ENCODE results near the gene TAF4B.
"Not testable (repeated sequence)": the region's sequence is repeated elsewhere in the genome, so short reads cannot be mapped to it uniquely, and the experiment has no call there.

Gene TAF4B

GRCh38 chr18:26237363-26237762, 11.1 kb downstream of the TAF4B start:
- not testable (repeated sequence) for DNase-seq

GRCh38 chr18:26238718-26239117, 12.5 kb downstream of the TAF4B start:
- not testable (repeated sequence) for DNase-seq

- DNase-seq = not testable (repeated sequence)
Measured at GRCh38 chr18:26242392-26242791, 16.1 kb downstream of the TAF4B start.

- not testable (repeated sequence) for DNase-seq
Measured at GRCh38 chr18:26245434-26245833, 19.2 kb downstream of the TAF4B start.

GRCh38 chr18:26252411-26252810, 26.2 kb downstream of the TAF4B start:
- no peak for DNase-seq

- DNase-seq = not testable (repeated sequence)
Measured at GRCh38 chr18:26254808-26255207, 28.6 kb downstream of the TAF4B start.

- no peak for DNase-seq
Measured at GRCh38 chr18:26255695-26256622, 29.7 kb downstream of the TAF4B start.

- no peak for DNase-seq
Measured at GRCh38 chr18:26258711-26259110, 32.5 kb downstream of the TAF4B start.

GRCh38 chr18:26259416-26259815, 33.2 kb downstream of the TAF4B start:
- DNase-seq = not testable (repeated sequence)

GRCh38 chr18:26262156-26262555, 35.9 kb downstream of the TAF4B start:
- DNase-seq = no peak

- no peak for DNase-seq
Measured at GRCh38 chr18:26267357-26267930, 41.2 kb downstream of the TAF4B start.

- no peak for DNase-seq
Measured at GRCh38 chr18:26268454-26268853, 42.2 kb downstream of the TAF4B start.

GRCh38 chr18:26271917-26272549, 45.8 kb downstream of the TAF4B start:
- no peak for DNase-seq

GRCh38 chr18:26277374-26277773, 51.1 kb downstream of the TAF4B start:
- no peak for DNase-seq

- DNase-seq = no peak
Measured at GRCh38 chr18:26279428-26279827, 53.2 kb downstream of the TAF4B start.

- DNase-seq = no peak
Measured at GRCh38 chr18:26286008-26286407, 59.8 kb downstream of the TAF4B start.

- DNase-seq = no peak
Measured at GRCh38 chr18:26287644-26288043, 61.4 kb downstream of the TAF4B start.

- no peak for DNase-seq
Measured at GRCh38 chr18:26290385-26290784, 64.1 kb downstream of the TAF4B start.

- no peak for DNase-seq
Measured at GRCh38 chr18:26293982-26294381, 67.7 kb downstream of the TAF4B start.

- no peak for DNase-seq
Measured at GRCh38 chr18:26298107-26298506, 71.9 kb downstream of the TAF4B start.

GRCh38 chr18:26301681-26302080, 75.4 kb downstream of the TAF4B start:
- no peak for DNase-seq

- not testable (repeated sequence) for DNase-seq
Measured at GRCh38 chr18:26303222-26303621, 77.0 kb downstream of the TAF4B start.

GRCh38 chr18:26304511-26304910, 78.3 kb downstream of the TAF4B start:
- no peak for DNase-seq
